K562 (cell line): ENCODE results near the gene IQCM. TPM values are rescaled to one million over a fixed set of nuclear protein-coding genes. Genes with fewer than 3 reads are reported as not detected.

Experiments
- ATAC-seq: fragments of 200-7000 bp; cut with Tn5 transposase; 3 replicates; pipeline ENCODE4 v1.9.1; 2020; ENCODE audit warnings: moderate library complexity
- BruUV-seq: library from RNA; stranded (reverse); fragments of 400-500 nt; replicated peaks from 2 replicates; lab custom pipeline; 2021; lab: Mats Ljungman, UMichigan
- CTCF ChIA-PET: fragments of 300-600 bp; formaldehyde crosslinking; extraction: SDS; loops from one replicate; lab custom pipeline; 2021; ENCODE audit warnings: low intra/inter-chr PET ratio; lab: Yijun Ruan, JAX
- POLR2A ChIA-PET: fragments of 300-600, 350-650 bp; sonication (Branson Sonifier 250); formaldehyde crosslinking; extraction: SDS; loops from one replicate; lab custom pipeline; 2021; ENCODE audit warnings: antibody characterized with exemption, inconsistent platforms; lab: Yijun Ruan, JAX
- DNase-seq, 4 experiments: peaks; one replicate each; pipeline versions ENCODE4 v3.0.0 to v3.0.0-alpha.2; 2011 to 2018; ENCODE audit warnings: low spot score in 3 of 4, mixed read lengths in 3 of 4; ENCODE audit errors: extremely low read depth in 1 of 4
- FAIRE-seq: peaks from 2 replicates; lab custom pipeline; 2011; peaks lifted over from hg19 to GRCh38; lab: Jason Lieb, UNC
- H2AFZ ChIP-seq: 2 replicates; pipeline ENCODE4 v1.6.0; 2011; ENCODE audit warnings: low read depth, low read length, control low read depth, inconsistent platforms
- H3K27ac ChIP-seq: fragments of 200-600 bp; 3 replicates; pipeline ENCODE4 v1.8.0; 2011; ENCODE audit warnings: low read depth, mild to moderate bottlenecking, control low read depth, inconsistent platforms, low read length, moderate library complexity, mixed read lengths; ENCODE audit errors: extremely low read depth
- H3K27me3 ChIP-seq, 2 experiments: fragments of 300-600 bp in 1 of 2; 2 replicates in 1 of 2; 3 replicates in 1 of 2; pipeline versions ENCODE4 v1.6.0 to v1.8.0; 2011; ENCODE audit warnings: inconsistent platforms in 2 of 2, low read length in 2 of 2, mild to moderate bottlenecking in 1 of 2, mixed read lengths in 1 of 2, moderate library complexity in 1 of 2; ENCODE audit not compliant: control insufficient read depth in 2 of 2, insufficient read depth in 2 of 2
- H3K36me3 ChIP-seq: fragments of 300-600 bp; 3 replicates; pipeline ENCODE4 v1.8.0; 2011; ENCODE audit warnings: mild to moderate bottlenecking, low read length, inconsistent platforms; ENCODE audit not compliant: control insufficient read depth, insufficient read depth
- H3K4me1 ChIP-seq, 2 experiments: fragments of 200-600 bp in 1 of 2; replicated peaks in 1 of 2; 2 replicates in 1 of 2; 3 replicates in 1 of 2; pipeline versions ENCODE4 v1.5.1 to v1.8.0; 2011; ENCODE audit warnings: inconsistent platforms in 2 of 2, low read length in 2 of 2, mild to moderate bottlenecking in 1 of 2, mixed read lengths in 1 of 2, moderate library complexity in 1 of 2; ENCODE audit not compliant: control insufficient read depth in 2 of 2, insufficient read depth in 2 of 2
- H3K4me2 ChIP-seq: 2 replicates; pipeline ENCODE4 v1.6.1; 2011; ENCODE audit warnings: low read length, control low read depth, inconsistent platforms, mixed read lengths; ENCODE audit not compliant: insufficient read depth
- H3K4me3 ChIP-seq: fragments of 200-600 bp; sonication (generic), shearing (Covaris generic); 2 replicates; pipeline ENCODE4 v1.5.1; 2016; ENCODE audit warnings: control low read depth, inconsistent platforms
- H3K79me2 ChIP-seq: fragments of 200-600 bp; 3 replicates; pipeline ENCODE4 v1.8.0; 2011; ENCODE audit warnings: low read length, inconsistent platforms; ENCODE audit not compliant: control insufficient read depth, insufficient read depth
- H3K9ac ChIP-seq, 2 experiments: 2 replicates each; pipeline versions ENCODE4 v1.6.0 to v1.6.1; 2011; ENCODE audit warnings: low read depth in 2 of 2, low read length in 2 of 2, control low read depth in 1 of 2, inconsistent platforms in 1 of 2, mild to moderate bottlenecking in 1 of 2, mixed read lengths in 1 of 2; ENCODE audit not compliant: insufficient read depth in 1 of 2
- H3K9me1 ChIP-seq: one replicate; pipeline ENCODE4 v1.6.0; 2011; ENCODE audit warnings: inconsistent platforms, mild to moderate bottlenecking, low read length, moderate library complexity; ENCODE audit not compliant: control insufficient read depth, insufficient read depth
- H3K9me3 ChIP-seq: replicated peaks from 2 replicates; pipeline ENCODE4 v1.5.1; 2011; ENCODE audit warnings: low read depth, low read length, inconsistent platforms; ENCODE audit not compliant: control insufficient read depth, insufficient read depth
- H4K20me1 ChIP-seq: replicated peaks from 2 replicates; pipeline ENCODE4 v1.6.1; 2011; ENCODE audit warnings: low read length, inconsistent platforms, mixed read lengths; ENCODE audit not compliant: control insufficient read depth, insufficient read depth
- ETV1 ChIP-seq: fragments of 450-650 bp; conservative IDR thresholded peaks from 2 replicates; pipeline ENCODE4 v1.6.1; 2016; ENCODE audit warnings: missing genetic modification characterization, control low read depth, low read depth, missing compliant biosample characterization
- FOXP4 ChIP-seq: sonication (generic); formaldehyde crosslinking; IDR thresholded peaks from 2 replicates; pipeline ENCODE4 v1.8.0; 2022; ENCODE audit warnings: mild to moderate bottlenecking, missing genetic modification reagents, borderline replicate concordance
- KDM2B ChIP-seq: fragments of 250-450 bp; sonication (Bioruptor Pico); IDR thresholded peaks from 2 replicates; pipeline ENCODE4 v1.8.0; 2021; ENCODE audit warnings: mild to moderate bottlenecking, moderate library complexity
- PRMT5 ChIP-seq: sonication (generic); formaldehyde crosslinking; IDR thresholded peaks from 2 replicates; pipeline ENCODE4 v1.5.0; 2020; ENCODE audit warnings: missing genetic modification reagents
- TEAD4 ChIP-seq, 2 experiments: sonication (generic) in 1 of 2; formaldehyde crosslinking in 1 of 2; IDR thresholded peaks; 2 replicates each; pipeline versions ENCODE4 v1.6.1 to v1.8.0; 2012 to 2022; ENCODE audit warnings: borderline replicate concordance in 1 of 2, inconsistent platforms in 1 of 2, low read length in 1 of 2, mild to moderate bottlenecking in 1 of 2, missing genetic modification reagents in 1 of 2
- WGBS: fragments of 100-300 bp; shearing (Covaris generic); methylation state at CpG from one replicate; pipeline ENCODE4 v1.1.6; 2016; ENCODE audit warnings: low coverage, mixed read lengths; ENCODE audit not compliant: insufficient coverage; ENCODE audit errors: missing lambda C conversion rate; 5-methylcytosine and 5-hydroxymethylcytosine counted together
- in situ Hi-C: fragments of 300-500 bp; cut with MboI; formaldehyde crosslinking; loops from 4 replicates; pipeline ENCODE4 v1.15.0; 2018; ENCODE audit warnings: inconsistent platforms, mixed read lengths
- intact Hi-C: fragments of 100-400 bp; cut with micrococcal nuclease; formaldehyde crosslinking; loops from 2 replicates; pipeline ENCODE4 v1.14.2; 2022
- polyA plus RNA-seq, 8 experiments: library from polyadenylated mRNA; depleted of rRNA in 4 of 8; stranded (reverse) in 5 of 8; unstranded in 3 of 8; fragments of >200 nt; fragmentation: Nextera tagmentation in 2 of 8; fragmentation: Illumina TruSeq in 1 of 8; extraction: Ambion mirVana in 2 of 8; extraction: Trizol in 1 of 8; gene quantifications; 2 replicates each; pipeline versions ENCODE4 v1.2.1 to v1.2.3, GENCODE V29; 2011 to 2014; ENCODE audit warnings: inconsistent platforms in 1 of 8, missing spikeins in 1 of 8
- total RNA-seq, 7 experiments: library from RNA; depleted of rRNA in 6 of 7; stranded (reverse); fragments of >200 nt in 6 of 7; fragmentation: Illumina TruSeq in 2 of 7; extraction: Trizol in 2 of 7; gene quantifications; 2 replicates each; pipeline versions ENCODE4 v1.2.1 to v1.2.3, GENCODE V29; 2011 to 2021; ENCODE audit warnings: low replicate concordance in 1 of 7

Gene IQCM
- total and polyA plus RNA-seq, 9 of the 15 experiments (the other 6 are each of a cell fraction or from before 2014, with no cell fraction given): not detected

DNA sequence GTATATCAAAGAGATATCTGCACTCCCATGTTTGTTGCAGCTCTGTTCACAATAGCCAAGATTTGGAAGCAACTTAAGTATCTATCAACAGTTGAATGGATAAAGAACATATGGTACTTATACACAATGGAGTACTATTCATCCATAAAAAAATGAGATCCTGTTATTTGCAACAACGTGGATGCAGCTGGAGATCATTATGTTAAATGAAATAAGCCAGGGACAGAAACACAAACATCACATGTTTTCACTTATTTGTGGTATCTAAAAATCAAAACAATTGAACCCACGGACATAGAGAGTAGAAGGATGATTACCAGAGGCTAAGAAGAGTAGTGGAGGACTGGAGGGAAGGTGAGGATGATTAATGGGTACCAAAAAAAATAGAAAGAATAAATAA is 14.2 kb downstream of the IQCM start:
- no peaks in the 10 kb centered on the region for H4K20me1 ChIP-seq
- intact Hi-C loops: no loop called here
- no peak for TF ChIP-seq KDM2B (CRISPR knock-in tag)
- TF ChIP-seq PRMT5: no peak
- no peak for TF ChIP-seq ETV1 (tag)
- POLR2A ChIA-PET: no interaction called here
- BruUV-seq: no TSS peak
- no peaks in the 10 kb centered on the region for H3K79me2 ChIP-seq
- no peaks in the 10 kb centered on the region for H3K9me3 ChIP-seq
- CTCF ChIA-PET: no interaction called here
- H2AFZ ChIP-seq: no peak overlapping the region
- H3K9ac ChIP-seq: no peak overlapping the region
- WGBS: 0% methylated on average over 2 of the region's 2 CpGs
- FAIRE-seq: no peak
- in situ Hi-C loops: no loop called here
- no peaks in the 10 kb centered on the region for H3K9me1 ChIP-seq
- no peaks in the 10 kb centered on the region for H3K27me3 ChIP-seq
- no peak for DNase-seq
- no peak overlapping the region for H3K4me3 ChIP-seq
- H3K4me1 ChIP-seq: no peaks in the 10 kb centered on the region
- ATAC-seq: no peak
- no peak overlapping the region for H3K4me2 ChIP-seq
- no peaks in the 10 kb centered on the region for H3K36me3 ChIP-seq
- H3K27ac ChIP-seq: no peak overlapping the region

GRCh38 chr4:149799546-149799945 is 16.1 kb downstream of the IQCM start:
- no peak for ATAC-seq
- Histone ChIP-seq H3K27me3 (no peaks in the 10 kb centered on the region), H3K4me1 (no peaks in the 10 kb centered on the region), H3K27ac (no peak overlapping the region), H3K36me3 (no peaks in the 10 kb centered on the region), H2AFZ (no peak overlapping the region), H3K4me3 (no peak overlapping the region), H3K79me2 (no peaks in the 10 kb centered on the region), H3K4me2 (no peak overlapping the region), H3K9me3 (no peaks in the 10 kb centered on the region), H3K9me1 (no peaks in the 10 kb centered on the region), H4K20me1 (no peaks in the 10 kb centered on the region), H3K9ac (no peak overlapping the region)
- BruUV-seq: no TSS peak
- in situ Hi-C loops: no loop called here
- 0% methylated on average over 1 of the region's 1 CpG for WGBS
- ChIA-PET POLR2A (no interaction called here), CTCF (no interaction called here)
- FAIRE-seq: no peak
- TF ChIP-seq FOXP4 (no peak), TEAD4 (IDR thresholded peaks at IDR 0.05; ENCODE audit: low read length) (no peak), TEAD4 (CRISPR knock-in tag; IDR thresholded peaks at IDR 0.05; ENCODE audit: borderline replicate concordance) (no peak)
- DNase-seq: no peak
- intact Hi-C loops: no loop called here
